Natural killer cell (primary cell): ENCODE measurements around the gene LRRC3B. TPM values are rescaled to one million over a fixed set of nuclear protein-coding genes. Genes with fewer than 3 reads are reported as not detected.

Experiments used
- ATAC-seq, 3 donors: fragments of 150-1000 bp in 2 of 3; fragments of 200-7000 bp in 1 of 3; cut with Tn5 transposase; 1 replicate in 1 of 3; 2 replicates in 2 of 3; pipeline ENCODE4 v1.10.0; 2021; ENCODE audit warnings: mild to moderate bottlenecking in 2 of 3, moderate library complexity in 2 of 3
- DNase-seq, 2 donors: peaks; one replicate each; pipeline versions ENCODE4 v3.0.0 to v3.0.0-alpha.2; 2013 to 2021; ENCODE audit warnings: mixed read lengths in 1 of 2
- H3K27ac ChIP-seq: one replicate; pipeline ENCODE4 v1.5.1; 2013; ENCODE audit warnings: mild to moderate bottlenecking, low read length
- H3K27me3 ChIP-seq: one replicate; pipeline ENCODE4 v1.6.1; 2013; ENCODE audit warnings: low read length; ENCODE audit not compliant: control insufficient read depth, insufficient read depth
- H3K36me3 ChIP-seq: one replicate; pipeline ENCODE4 v1.6.1; 2013; ENCODE audit warnings: low read length; ENCODE audit not compliant: control insufficient read depth, insufficient read depth
- H3K4me1 ChIP-seq: one replicate; pipeline ENCODE4 v1.6.1; 2013; ENCODE audit warnings: low read length; ENCODE audit not compliant: control insufficient read depth, insufficient read depth
- H3K4me3 ChIP-seq: one replicate; pipeline ENCODE4 v1.5.1; 2013; ENCODE audit warnings: low read length
- H3K9me3 ChIP-seq: one replicate; pipeline ENCODE4 v1.6.1; 2013; ENCODE audit warnings: low read length; ENCODE audit not compliant: control insufficient read depth, insufficient read depth
- H3K27ac Mint-ChIP-seq, 2 donors: one replicate each; pipeline ENCODE4 v1.8.0; 2022; ENCODE audit warnings: mild to moderate bottlenecking in 2 of 2, mixed read lengths in 2 of 2, moderate library complexity in 1 of 2
- H3K27me3 Mint-ChIP-seq, 2 donors: one replicate each; pipeline ENCODE4 v1.8.0; 2022; ENCODE audit warnings: low read depth in 2 of 2, mixed read lengths in 2 of 2
- H3K36me3 Mint-ChIP-seq: one replicate; pipeline ENCODE4 v1.8.0; 2022; ENCODE audit warnings: mixed read lengths
- H3K4me1 Mint-ChIP-seq, 2 donors: one replicate each; pipeline ENCODE4 v1.8.0; 2022; ENCODE audit warnings: mixed read lengths in 2 of 2
- H3K4me3 Mint-ChIP-seq: one replicate; pipeline ENCODE4 v1.8.0; 2022; ENCODE audit warnings: mild to moderate bottlenecking, moderate library complexity, mixed read lengths
- H3K9me3 Mint-ChIP-seq, 2 donors: one replicate each; pipeline ENCODE4 v1.8.0; 2022; ENCODE audit warnings: mixed read lengths in 2 of 2
- WGBS: methylation state at CpG from one replicate; pipeline ENCODE4 v1.1.7; 2013; ENCODE audit warnings: missing lambda C conversion rate; ENCODE audit not compliant: insufficient coverage; 5-methylcytosine and 5-hydroxymethylcytosine counted together
- intact Hi-C: fragments of 100-400 bp; cut with micrococcal nuclease; formaldehyde crosslinking; loops from one replicate; pipeline ENCODE4 v1.14.2; 2022
- total RNA-seq, 4 donors: library from RNA; stranded (reverse); fragments of 120-200 nt in 1 of 4; gene quantifications; one replicate each; pipeline versions ENCODE4 v1.2.3 to v1.2.4, GENCODE V29; 2013 to 2022
- TF ChIP-seq, protein P1 (sequence below): fragments of 200-600 bp; IDR thresholded peaks from one replicate; pipeline ENCODE4 v1.8.0; 2022; ENCODE audit warnings: antibody characterized with exemption

Gene LRRC3B, protein sequence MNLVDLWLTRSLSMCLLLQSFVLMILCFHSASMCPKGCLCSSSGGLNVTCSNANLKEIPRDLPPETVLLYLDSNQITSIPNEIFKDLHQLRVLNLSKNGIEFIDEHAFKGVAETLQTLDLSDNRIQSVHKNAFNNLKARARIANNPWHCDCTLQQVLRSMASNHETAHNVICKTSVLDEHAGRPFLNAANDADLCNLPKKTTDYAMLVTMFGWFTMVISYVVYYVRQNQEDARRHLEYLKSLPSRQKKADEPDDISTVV
- not detected for total RNA-seq
- not detected for total RNA-seq (2013)

DNA sequence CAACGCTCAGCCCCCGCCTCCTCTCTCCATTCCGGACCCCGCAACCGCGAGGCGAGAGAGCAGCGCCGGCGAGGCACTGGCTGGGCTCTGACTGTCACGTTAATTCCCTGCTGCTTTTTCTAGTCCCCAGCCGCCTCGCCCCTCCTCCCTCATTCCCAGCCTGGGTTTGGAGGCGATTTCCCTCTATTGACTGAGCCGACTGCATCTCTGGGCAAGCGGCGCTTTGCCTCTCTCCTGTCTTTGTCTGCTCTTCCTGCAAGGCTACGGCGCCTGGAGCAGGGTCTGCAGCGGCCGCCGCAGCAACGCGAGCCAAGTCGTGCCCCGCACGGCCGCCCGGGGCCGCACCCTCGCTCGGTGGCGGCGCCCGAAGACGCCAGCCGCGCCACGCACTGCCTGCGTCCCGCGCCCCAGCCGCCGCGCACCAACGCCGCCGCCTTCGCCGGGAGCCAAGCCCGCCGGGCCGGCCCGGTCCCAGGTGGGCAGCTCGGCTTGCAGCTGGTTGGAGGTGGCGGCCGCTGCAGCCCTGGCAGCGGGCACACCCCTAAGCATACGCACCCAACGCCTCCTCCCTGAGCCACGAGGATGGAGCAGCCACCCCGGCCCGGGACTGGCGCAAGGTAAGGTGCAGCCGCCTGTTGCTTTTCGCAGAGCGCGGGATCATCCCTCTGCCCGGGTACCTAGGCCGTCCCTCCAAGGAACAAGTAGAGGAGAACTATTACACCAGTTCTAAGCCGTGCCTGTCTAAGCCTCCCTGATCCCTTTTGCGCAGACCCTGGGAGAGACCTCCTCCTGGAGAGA lies at the start of gene LRRC3B:
Gene LRRC3B (plus strand): TSS at position 152 of the 798 bp plus-strand sequence. CDS start 86,901 bp downstream, outside the sequence.
- H3K36me3 ChIP-seq, result no peaks in the 10 kb centered on the region
- no peak for DNase-seq
- intact Hi-C loops, result no loop called here
- no peak within 1 kb of the TSS for H3K27ac ChIP-seq
- WGBS, result 4% methylated on average over 72 of the region's 72 CpGs
- ATAC-seq, result no peak
- no peak within 1 kb of the TSS for H3K27ac Mint-ChIP-seq
- H3K27me3 ChIP-seq, result peaks cover 7% of the 10 kb centered on the region
- H3K4me3 Mint-ChIP-seq, result no peak within 1 kb of the TSS
- peaks cover 0 to 2% of the 10 kb centered on the region in 2 donors for H3K9me3 Mint-ChIP-seq
- peaks cover 22 to 27% of the 10 kb centered on the region in 2 donors for H3K27me3 Mint-ChIP-seq
- H3K4me1 ChIP-seq, result no peaks in the 10 kb centered on the region
- H3K9me3 ChIP-seq, result peaks cover 2% of the 10 kb centered on the region
- H3K4me1 Mint-ChIP-seq, result no peaks in the 10 kb centered on the region
- TF ChIP-seq, protein P1, sequence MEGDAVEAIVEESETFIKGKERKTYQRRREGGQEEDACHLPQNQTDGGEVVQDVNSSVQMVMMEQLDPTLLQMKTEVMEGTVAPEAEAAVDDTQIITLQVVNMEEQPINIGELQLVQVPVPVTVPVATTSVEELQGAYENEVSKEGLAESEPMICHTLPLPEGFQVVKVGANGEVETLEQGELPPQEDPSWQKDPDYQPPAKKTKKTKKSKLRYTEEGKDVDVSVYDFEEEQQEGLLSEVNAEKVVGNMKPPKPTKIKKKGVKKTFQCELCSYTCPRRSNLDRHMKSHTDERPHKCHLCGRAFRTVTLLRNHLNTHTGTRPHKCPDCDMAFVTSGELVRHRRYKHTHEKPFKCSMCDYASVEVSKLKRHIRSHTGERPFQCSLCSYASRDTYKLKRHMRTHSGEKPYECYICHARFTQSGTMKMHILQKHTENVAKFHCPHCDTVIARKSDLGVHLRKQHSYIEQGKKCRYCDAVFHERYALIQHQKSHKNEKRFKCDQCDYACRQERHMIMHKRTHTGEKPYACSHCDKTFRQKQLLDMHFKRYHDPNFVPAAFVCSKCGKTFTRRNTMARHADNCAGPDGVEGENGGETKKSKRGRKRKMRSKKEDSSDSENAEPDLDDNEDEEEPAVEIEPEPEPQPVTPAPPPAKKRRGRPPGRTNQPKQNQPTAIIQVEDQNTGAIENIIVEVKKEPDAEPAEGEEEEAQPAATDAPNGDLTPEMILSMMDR, result no peak
- H3K36me3 Mint-ChIP-seq, result no peaks in the 10 kb centered on the region
- H3K4me3 ChIP-seq, result no peak within 1 kb of the TSS

GRCh38 chr3:26574766-26575165 lies 47.8 kb upstream of the LRRC3B start:
- Histone ChIP-seq H3K36me3 (no peaks in the 10 kb centered on the region), H3K9me3 (peaks cover 2% of the 10 kb centered on the region), H3K27me3 (no peaks in the 10 kb centered on the region), H3K4me3 (no peak overlapping the region), H3K4me1 (no peaks in the 10 kb centered on the region), H3K27ac (no peak overlapping the region)
- no peak for ATAC-seq
- Mint-ChIP-seq H3K36me3 (peaks cover 11% of the 10 kb centered on the region), H3K4me1 (no peaks in the 10 kb centered on the region), H3K27me3 (no peaks in the 10 kb centered on the region), H3K9me3 (peaks cover 14% of the 10 kb centered on the region in 2 donors), H3K4me3 (no peak overlapping the region), H3K27ac (no peak overlapping the region)
- DNase-seq, result no peak
- intact Hi-C loops, result no loop called here
- TF ChIP-seq, protein P1, result no peak

GRCh38 chr3:26579116-26579515 lies 43.5 kb upstream of the LRRC3B start:
- Mint-ChIP-seq H3K4me3 (no peak overlapping the region), H3K36me3 (peaks cover 11% of the 10 kb centered on the region), H3K4me1 (no peaks in the 10 kb centered on the region), H3K27me3 (no peaks in the 10 kb centered on the region), H3K9me3 (peaks cover 13 to 18% of the 10 kb centered on the region in 2 donors), H3K27ac (no peak overlapping the region)
- no peaks in the 10 kb centered on the region for H3K4me1 ChIP-seq
- TF ChIP-seq, protein P1, result no peak
- intact Hi-C loops, result no loop called here
- no peak for DNase-seq
- no peaks in the 10 kb centered on the region for H3K9me3 ChIP-seq
- H3K27ac ChIP-seq, result no peak overlapping the region
- H3K36me3 ChIP-seq, result no peaks in the 10 kb centered on the region
- H3K4me3 ChIP-seq, result no peak overlapping the region
- 77% methylated on average over 1 of the region's 1 CpG for WGBS
- no peaks in the 10 kb centered on the region for H3K27me3 ChIP-seq
- no peak for ATAC-seq
